DND-41 (cell line): ENCODE measurements around the gene STARD10.
A peak's percentile ranks its signal among the peaks of the same experiment; 100 is the strongest.

Experiments used
- ATAC-seq: fragments of 200-7000 bp; cut with Tn5 transposase; 3 replicates; pipeline ENCODE4 v1.9.1; 2021; ENCODE audit warnings: low read depth; ENCODE audit not compliant: insufficient read depth
- DNase-seq: peaks from one replicate; pipeline ENCODE4 v3.0.0-alpha.2; 2020
- H2AFZ ChIP-seq: 2 replicates; pipeline ENCODE4 v1.6.0; 2012; ENCODE audit warnings: low read depth, low read length
- H3K27ac ChIP-seq: 2 replicates; pipeline ENCODE4 v1.5.1; 2012; ENCODE audit warnings: low read length, inconsistent platforms
- H3K27me3 ChIP-seq: fragments of 200-600 bp; sonication (generic); 2 replicates; pipeline ENCODE4 v1.6.0; 2012; ENCODE audit warnings: low read length, mild to moderate bottlenecking, inconsistent platforms; ENCODE audit not compliant: insufficient read depth, poor library complexity
- H3K36me3 ChIP-seq: 2 replicates; pipeline ENCODE4 v1.5.1; 2012; ENCODE audit warnings: low read length, inconsistent platforms; ENCODE audit not compliant: insufficient read depth
- H3K4me1 ChIP-seq: 2 replicates; pipeline ENCODE4 v1.5.1; 2012; ENCODE audit warnings: mild to moderate bottlenecking, low read length; ENCODE audit not compliant: insufficient read depth
- H3K4me2 ChIP-seq: 2 replicates; pipeline ENCODE4 v1.6.0; 2012; ENCODE audit warnings: mild to moderate bottlenecking, moderate library complexity, low read length, inconsistent platforms; ENCODE audit not compliant: insufficient read depth
- H3K4me3 ChIP-seq, 2 experiments: fragments of 200-600 bp in 1 of 2; shearing (Covaris generic) in 1 of 2; 2 replicates each; pipeline ENCODE4 v1.5.1; 2012 to 2016; ENCODE audit warnings: inconsistent platforms in 2 of 2, low read length in 2 of 2, mild to moderate bottlenecking in 2 of 2, low read depth in 1 of 2, moderate library complexity in 1 of 2
- H3K79me2 ChIP-seq: 2 replicates; pipeline ENCODE4 v1.6.0; 2012; ENCODE audit warnings: low read length, inconsistent platforms; ENCODE audit not compliant: insufficient read depth
- H3K9ac ChIP-seq: 2 replicates; pipeline ENCODE4 v1.6.0; 2012; ENCODE audit warnings: low read depth, mild to moderate bottlenecking, inconsistent platforms, low read length, moderate library complexity
- H3K9me3 ChIP-seq: 2 replicates; pipeline ENCODE4 v1.5.1; 2012; ENCODE audit warnings: low read length, moderate library complexity, mild to moderate bottlenecking, inconsistent platforms; ENCODE audit not compliant: insufficient read depth, severe bottlenecking
- H4K20me1 ChIP-seq: 2 replicates; pipeline ENCODE4 v1.6.0; 2012; ENCODE audit warnings: low read length; ENCODE audit not compliant: insufficient read depth
- CTCF ChIP-seq: IDR thresholded peaks from 2 replicates; pipeline ENCODE4 v1.5.1; 2012; ENCODE audit warnings: borderline replicate concordance, low read length, moderate library complexity, mild to moderate bottlenecking; ENCODE audit not compliant: poor library complexity, severe bottlenecking; ENCODE audit errors: extremely low read depth
- EZH2 ChIP-seq: IDR thresholded peaks from 3 replicates; pipeline ENCODE4 v1.6.1; 2012; ENCODE audit warnings: borderline replicate concordance, low read depth, mild to moderate bottlenecking, moderate library complexity, low read length, inconsistent platforms; ENCODE audit not compliant: severe bottlenecking

STARD10 gene

DNA sequence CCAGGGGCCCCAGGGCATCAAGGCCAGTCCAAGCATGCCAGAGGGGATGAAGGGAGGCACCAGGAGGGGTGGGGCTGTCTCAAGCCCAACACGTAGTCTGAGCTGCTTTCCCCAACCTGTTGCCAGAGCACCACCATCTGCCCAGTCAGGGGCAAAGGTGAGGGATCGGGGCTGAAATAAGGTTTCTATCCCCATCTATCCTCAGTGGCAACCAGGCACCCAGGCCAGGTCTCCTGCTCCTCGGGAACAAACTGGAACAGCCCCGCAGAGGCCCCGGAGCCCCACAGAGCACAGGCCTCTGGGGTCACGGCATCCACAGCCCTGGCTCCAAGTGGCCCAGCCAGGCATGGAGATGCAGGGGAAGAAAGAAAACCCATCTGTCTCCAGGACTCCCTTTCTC lies 19.3 kb downstream of the STARD10 start:
- H3K36me3 ChIP-seq, result no peaks in the 10 kb centered on the region
- no peak overlapping the region for H3K4me2 ChIP-seq
- H3K9ac ChIP-seq, result no peak overlapping the region
- DNase-seq (no peak), ATAC-seq (no peak)
- TF ChIP-seq EZH2 (no peak), CTCF (no peak)
- no peaks in the 10 kb centered on the region for H3K9me3 ChIP-seq
- peaks cover 3% of the 10 kb centered on the region; the same call in 1 of the 2 replicates for H4K20me1 ChIP-seq
- H3K79me2 ChIP-seq, result no peaks in the 10 kb centered on the region
- H3K4me3 ChIP-seq, result no peak overlapping the region
- H3K27me3 ChIP-seq, result no peaks in the 10 kb centered on the region
- no peaks in the 10 kb centered on the region for H3K4me1 ChIP-seq
- H3K27ac ChIP-seq, result no peak overlapping the region
- no peak overlapping the region for H2AFZ ChIP-seq

GRCh38 chr11:72773696-72774095 lies 20.2 kb downstream of the STARD10 start:
- Histone ChIP-seq H3K9me3 (no peaks in the 10 kb centered on the region), H3K27me3 (no peaks in the 10 kb centered on the region), H3K4me2 (no peak overlapping the region), H4K20me1 (peaks cover 3% of the 10 kb centered on the region; the same call in 1 of the 2 replicates), H3K4me3 (no peak overlapping the region), H3K9ac (no peak overlapping the region), H3K36me3 (no peaks in the 10 kb centered on the region), H3K4me1 (no peaks in the 10 kb centered on the region), H3K79me2 (no peaks in the 10 kb centered on the region), H3K27ac (no peak overlapping the region), H2AFZ (no peak overlapping the region)
- no peak for ATAC-seq
- TF ChIP-seq CTCF (no peak), EZH2 (no peak)
- no peak for DNase-seq

GRCh38 chr11:72773291-72773690 lies 20.6 kb downstream of the STARD10 start:
- no peak overlapping the region for H3K9ac ChIP-seq
- no peak for DNase-seq
- H3K4me3 ChIP-seq, result no peak overlapping the region
- no peaks in the 10 kb centered on the region for H3K27me3 ChIP-seq
- H3K27ac ChIP-seq, result no peak overlapping the region; the same call in 1 of the 2 replicates
- H3K4me1 ChIP-seq, result no peaks in the 10 kb centered on the region
- H3K79me2 ChIP-seq, result no peaks in the 10 kb centered on the region
- no peaks in the 10 kb centered on the region for H3K36me3 ChIP-seq
- H3K9me3 ChIP-seq, result no peaks in the 10 kb centered on the region
- H4K20me1 ChIP-seq, result peaks cover 3% of the 10 kb centered on the region; the same call in 1 of the 2 replicates
- no peak overlapping the region for H3K4me2 ChIP-seq
- H2AFZ ChIP-seq, result no peak overlapping the region
- no peak for TF ChIP-seq CTCF
- no peak for TF ChIP-seq EZH2
- peak; percentile 45; the same call in 1 of the 3 replicates for ATAC-seq

DNA sequence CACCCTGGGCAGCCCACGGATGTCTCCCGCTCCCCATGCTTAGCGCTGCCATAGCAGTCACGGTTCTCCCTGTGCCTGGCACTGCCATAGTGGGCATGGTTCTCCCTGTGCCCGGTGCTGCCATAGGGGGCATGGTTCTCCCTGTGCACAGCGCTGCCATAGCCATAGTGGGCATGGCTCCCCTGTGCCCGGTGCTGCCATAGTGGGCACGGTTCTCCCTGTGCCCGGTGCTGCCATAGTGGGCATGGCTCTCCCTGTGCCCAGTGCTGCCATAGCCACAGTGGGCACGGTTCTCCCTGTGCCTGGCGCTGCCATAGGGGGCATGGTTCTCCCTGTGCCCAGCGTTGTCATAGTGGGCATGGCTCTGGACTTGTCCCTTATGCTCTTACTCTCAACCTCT lies 21.8 kb downstream of the STARD10 start:
- H3K4me2 ChIP-seq, result no peak overlapping the region
- H2AFZ ChIP-seq, result no peak overlapping the region
- no peak for TF ChIP-seq CTCF
- no peak for TF ChIP-seq EZH2
- no peaks in the 10 kb centered on the region for H3K79me2 ChIP-seq
- H3K27me3 ChIP-seq, result no peaks in the 10 kb centered on the region
- no peaks in the 10 kb centered on the region for H3K9me3 ChIP-seq
- H3K36me3 ChIP-seq, result no peaks in the 10 kb centered on the region
- H3K4me3 ChIP-seq, result no peak overlapping the region
- DNase-seq (no peak), ATAC-seq (no peak)
- H3K4me1 ChIP-seq, result no peaks in the 10 kb centered on the region
- peaks cover 3% of the 10 kb centered on the region; the same call in 1 of the 2 replicates for H4K20me1 ChIP-seq
- no peak overlapping the region for H3K27ac ChIP-seq
- no peak overlapping the region for H3K9ac ChIP-seq
